Nephron (organoid): ENCODE data around the gene RFT1.
A peak's percentile ranks its signal among the peaks of the same experiment; 100 is the strongest.

Experiments used
- H3K27ac Mint-ChIP-seq, 3 experiments: 2 replicates each; pipeline ENCODE4 v1.8.0; 2020; ENCODE audit warnings: mixed read lengths in 3 of 3, mild to moderate bottlenecking in 2 of 3, moderate library complexity in 1 of 3
- H3K27me3 Mint-ChIP-seq: 2 replicates; pipeline ENCODE4 v1.8.0; 2021; ENCODE audit warnings: low read depth, mild to moderate bottlenecking, moderate library complexity, mixed read lengths
- H3K36me3 Mint-ChIP-seq: 2 replicates; pipeline ENCODE4 v1.8.0; 2020; ENCODE audit warnings: low read depth, mixed read lengths
- H3K4me1 Mint-ChIP-seq: 2 replicates; pipeline ENCODE4 v1.8.0; 2020; ENCODE audit warnings: mixed read lengths
- H3K4me3 Mint-ChIP-seq, 3 experiments: 2 replicates each; pipeline ENCODE4 v1.8.0; 2020; ENCODE audit warnings: mild to moderate bottlenecking in 3 of 3, mixed read lengths in 3 of 3, moderate library complexity in 2 of 3
- H3K9me3 Mint-ChIP-seq: 2 replicates; pipeline ENCODE4 v1.8.0; 2020; ENCODE audit warnings: mixed read lengths
- TF ChIP-seq, protein P1 (sequence below), 3 experiments: fragments of 200-600 bp; sonication (generic); IDR thresholded peaks; one replicate each; pipeline ENCODE4 v1.5.0; 2021; ENCODE audit warnings: antibody characterized with exemption in 3 of 3; ENCODE audit not compliant: unreplicated experiment in 3 of 3

The RFT1 gene

DNA sequence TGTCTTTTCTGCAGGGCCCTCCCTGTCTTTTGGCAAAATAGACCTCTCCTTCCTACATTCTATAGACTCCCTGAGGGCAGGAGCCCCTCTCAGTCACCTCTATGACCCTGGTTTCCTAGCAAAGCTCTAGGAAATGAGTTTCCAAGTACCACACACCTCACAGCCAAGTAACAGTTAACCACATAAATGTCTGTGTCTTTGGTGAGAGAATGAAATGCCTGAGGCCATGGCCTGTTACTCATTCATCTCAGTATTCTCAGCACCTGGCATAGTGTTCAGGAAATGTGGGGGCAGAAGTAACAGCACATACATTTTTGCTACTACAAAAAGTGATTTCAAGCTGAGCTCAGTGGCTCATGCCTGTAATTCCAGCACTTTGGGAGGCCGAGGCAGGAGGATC lies 21.0 kb downstream of the RFT1 start:
- no peaks in the 10 kb centered on the region for H3K27me3 Mint-ChIP-seq
- peak overlapping the region; percentile 59 to 85 (median 74) for H3K27ac Mint-ChIP-seq
- no peak overlapping the region for H3K4me3 Mint-ChIP-seq
- H3K4me1 Mint-ChIP-seq = peaks cover 24% of the 10 kb centered on the region
- peaks cover 37% of the 10 kb centered on the region for H3K36me3 Mint-ChIP-seq
- TF ChIP-seq, protein P1, sequence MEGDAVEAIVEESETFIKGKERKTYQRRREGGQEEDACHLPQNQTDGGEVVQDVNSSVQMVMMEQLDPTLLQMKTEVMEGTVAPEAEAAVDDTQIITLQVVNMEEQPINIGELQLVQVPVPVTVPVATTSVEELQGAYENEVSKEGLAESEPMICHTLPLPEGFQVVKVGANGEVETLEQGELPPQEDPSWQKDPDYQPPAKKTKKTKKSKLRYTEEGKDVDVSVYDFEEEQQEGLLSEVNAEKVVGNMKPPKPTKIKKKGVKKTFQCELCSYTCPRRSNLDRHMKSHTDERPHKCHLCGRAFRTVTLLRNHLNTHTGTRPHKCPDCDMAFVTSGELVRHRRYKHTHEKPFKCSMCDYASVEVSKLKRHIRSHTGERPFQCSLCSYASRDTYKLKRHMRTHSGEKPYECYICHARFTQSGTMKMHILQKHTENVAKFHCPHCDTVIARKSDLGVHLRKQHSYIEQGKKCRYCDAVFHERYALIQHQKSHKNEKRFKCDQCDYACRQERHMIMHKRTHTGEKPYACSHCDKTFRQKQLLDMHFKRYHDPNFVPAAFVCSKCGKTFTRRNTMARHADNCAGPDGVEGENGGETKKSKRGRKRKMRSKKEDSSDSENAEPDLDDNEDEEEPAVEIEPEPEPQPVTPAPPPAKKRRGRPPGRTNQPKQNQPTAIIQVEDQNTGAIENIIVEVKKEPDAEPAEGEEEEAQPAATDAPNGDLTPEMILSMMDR (IDR thresholded peaks at IDR 0.05; ENCODE audit: unreplicated experiment in 3 of 3) = no peak
- no peaks in the 10 kb centered on the region for H3K9me3 Mint-ChIP-seq

- Mint-ChIP-seq H3K4me3 (no peak overlapping the region), H3K36me3 (peaks cover 60% of the 10 kb centered on the region), H3K27me3 (no peaks in the 10 kb centered on the region), H3K9me3 (no peaks in the 10 kb centered on the region), H3K27ac (no peak overlapping the region), H3K4me1 (peaks cover 41% of the 10 kb centered on the region)
- TF ChIP-seq, protein P1 (IDR thresholded peaks at IDR 0.05; ENCODE audit: unreplicated experiment in 3 of 3) = no peak
These were observed 25.5 kb downstream of the RFT1 start for GRCh38 chr3:53104762-53105161.

- no peaks in the 10 kb centered on the region for H3K27me3 Mint-ChIP-seq
- H3K4me1 Mint-ChIP-seq = peaks cover 36% of the 10 kb centered on the region
- peak overlapping the region; percentile 20 to 48 (median 40) for H3K27ac Mint-ChIP-seq
- no peak overlapping the region for H3K4me3 Mint-ChIP-seq
- TF ChIP-seq, protein P1 (IDR thresholded peaks at IDR 0.05; ENCODE audit: unreplicated experiment in 3 of 3) = no peak
- H3K9me3 Mint-ChIP-seq = no peaks in the 10 kb centered on the region
- peaks cover 57% of the 10 kb centered on the region for H3K36me3 Mint-ChIP-seq
These were observed 26.6 kb downstream of the RFT1 start for GRCh38 chr3:53103397-53104296.

GRCh38 chr3:53102601-53103147 lies 27.6 kb downstream of the RFT1 start:
- H3K4me1 Mint-ChIP-seq = peaks cover 36% of the 10 kb centered on the region
- H3K36me3 Mint-ChIP-seq = peaks cover 61% of the 10 kb centered on the region
- TF ChIP-seq, protein P1 (IDR thresholded peaks at IDR 0.05; ENCODE audit: unreplicated experiment in 3 of 3) = no peak
- no peak overlapping the region for H3K4me3 Mint-ChIP-seq
- H3K27me3 Mint-ChIP-seq = no peaks in the 10 kb centered on the region
- peak overlapping the region in 1 of 3 experiments; percentile 20 for H3K27ac Mint-ChIP-seq
- no peaks in the 10 kb centered on the region for H3K9me3 Mint-ChIP-seq

GRCh38 chr3:53101956-53102355 lies 28.3 kb downstream of the RFT1 start:
- peaks cover 36% of the 10 kb centered on the region for H3K4me1 Mint-ChIP-seq
- H3K4me3 Mint-ChIP-seq = no peak overlapping the region
- H3K36me3 Mint-ChIP-seq = peaks cover 62% of the 10 kb centered on the region
- H3K27ac Mint-ChIP-seq = no peak overlapping the region
- H3K9me3 Mint-ChIP-seq = no peaks in the 10 kb centered on the region
- TF ChIP-seq, protein P1 (IDR thresholded peaks at IDR 0.05; ENCODE audit: unreplicated experiment in 3 of 3) = no peak
- no peaks in the 10 kb centered on the region for H3K27me3 Mint-ChIP-seq
